Skeletal muscle cell (primary cell): ENCODE measurements around the gene TM9SF3.

Experiments
- DNase-seq: peaks from one replicate; pipeline ENCODE4 v3.0.0-alpha.2; 2010; ENCODE audit warnings: low read depth
- H3K4me3 ChIP-seq: 2 replicates; pipeline ENCODE4 v1.5.1; 2011; ENCODE audit warnings: low read depth, mild to moderate bottlenecking, control low read depth, low read length, moderate library complexity

The TM9SF3 gene

GRCh38 chr10:96493871-96494525 is 92.8 kb downstream of the TM9SF3 start:
- no peak overlapping the region for H3K4me3 ChIP-seq
- DNase-seq: no peak

- DNase-seq: no peak
These were observed 93.6 kb downstream of the TM9SF3 start for GRCh38 chr10:96493254-96493653.

GRCh38 chr10:96491303-96491702 is 95.5 kb downstream of the TM9SF3 start:
- H3K4me3 ChIP-seq: no peak overlapping the region
- no peak for DNase-seq

More at GRCh38 chr10:96493254-96493653, 93.6 kb downstream of the TM9SF3 start:
- no peak overlapping the region for H3K4me3 ChIP-seq

- no peak overlapping the region for H3K4me3 ChIP-seq
- DNase-seq: no peak
These were observed 98.5 kb downstream of the TM9SF3 start for GRCh38 chr10:96488161-96488935.

- no peak for DNase-seq
- no peak overlapping the region for H3K4me3 ChIP-seq
These were observed 103.8 kb downstream of the TM9SF3 start for GRCh38 chr10:96482815-96483588.

- H3K4me3 ChIP-seq: no peak overlapping the region
- DNase-seq: no peak
These were observed 108.5 kb downstream of the TM9SF3 start for GRCh38 chr10:96478355-96478754.

- no peak overlapping the region for H3K4me3 ChIP-seq
- no peak for DNase-seq
These were observed 112.9 kb downstream of the TM9SF3 start for GRCh38 chr10:96473866-96474265.

GRCh38 chr10:96470116-96470743 is 116.6 kb downstream of the TM9SF3 start:
- no peak for DNase-seq

GRCh38 chr10:96468845-96469244 is 118.0 kb downstream of the TM9SF3 start:
- H3K4me3 ChIP-seq: no peak overlapping the region
- DNase-seq: no peak

More at GRCh38 chr10:96470116-96470743, 116.6 kb downstream of the TM9SF3 start:
- no peak overlapping the region for H3K4me3 ChIP-seq
